HG02981 (cell line): ENCODE measurements around the gene ADISSP.

Source experiments
- ATAC-seq: cut with Tn5 transposase; IDR thresholded peaks from one replicate; pipeline ENCODE4 v1.9.1; 2021; ENCODE audit warnings: mild to moderate bottlenecking, moderate library complexity; ENCODE audit not compliant: unreplicated experiment

Gene ADISSP

GRCh38 chr20:3720626-3721025, 46.9 kb downstream of the ADISSP start:
- ATAC-seq = no peak

- ATAC-seq = no peak
Measured at GRCh38 chr20:3720068-3720467, 47.5 kb downstream of the ADISSP start.

DNA sequence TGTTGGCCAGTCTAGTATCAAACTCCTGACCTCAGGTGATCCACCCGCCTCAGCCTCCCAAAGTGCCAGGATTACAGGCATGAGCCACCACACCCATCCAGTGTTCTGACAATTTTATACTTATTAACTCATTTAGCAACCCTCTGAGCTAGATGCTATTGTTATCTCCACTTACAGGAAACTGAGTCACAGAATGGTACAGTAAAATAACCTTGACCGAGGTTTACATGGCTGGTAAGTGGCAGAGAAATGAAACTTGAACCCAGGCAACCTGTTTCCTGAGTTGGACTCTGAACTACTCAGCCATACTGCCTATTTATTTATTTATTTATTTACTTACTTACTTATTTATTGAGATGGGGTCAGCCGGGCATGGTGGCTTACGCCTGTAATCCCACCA, 48.5 kb downstream of the ADISSP start:
- no peak for ATAC-seq

GRCh38 chr20:3716195-3716834, 51.2 kb downstream of the ADISSP start:
- no peak for ATAC-seq

DNA sequence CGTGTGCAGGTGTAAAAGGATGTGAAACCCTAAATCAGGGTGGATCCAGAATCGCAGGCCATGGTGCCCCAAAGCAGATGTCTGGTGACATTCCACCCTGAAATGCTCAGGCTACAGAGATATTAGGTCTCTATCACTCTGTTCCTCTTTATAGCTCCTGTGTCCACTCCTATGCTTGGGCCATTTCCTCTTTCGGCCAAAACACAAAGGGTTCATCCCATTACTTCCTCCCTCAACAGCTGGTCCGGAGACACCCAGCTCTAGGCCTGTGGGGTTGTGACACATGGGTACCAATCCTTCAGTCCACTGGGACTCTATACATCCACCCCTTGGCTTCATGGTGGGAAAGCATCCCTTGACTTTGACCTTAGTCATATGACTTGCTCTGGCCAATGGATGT, 53.5 kb downstream of the ADISSP start:
- no peak for ATAC-seq

DNA sequence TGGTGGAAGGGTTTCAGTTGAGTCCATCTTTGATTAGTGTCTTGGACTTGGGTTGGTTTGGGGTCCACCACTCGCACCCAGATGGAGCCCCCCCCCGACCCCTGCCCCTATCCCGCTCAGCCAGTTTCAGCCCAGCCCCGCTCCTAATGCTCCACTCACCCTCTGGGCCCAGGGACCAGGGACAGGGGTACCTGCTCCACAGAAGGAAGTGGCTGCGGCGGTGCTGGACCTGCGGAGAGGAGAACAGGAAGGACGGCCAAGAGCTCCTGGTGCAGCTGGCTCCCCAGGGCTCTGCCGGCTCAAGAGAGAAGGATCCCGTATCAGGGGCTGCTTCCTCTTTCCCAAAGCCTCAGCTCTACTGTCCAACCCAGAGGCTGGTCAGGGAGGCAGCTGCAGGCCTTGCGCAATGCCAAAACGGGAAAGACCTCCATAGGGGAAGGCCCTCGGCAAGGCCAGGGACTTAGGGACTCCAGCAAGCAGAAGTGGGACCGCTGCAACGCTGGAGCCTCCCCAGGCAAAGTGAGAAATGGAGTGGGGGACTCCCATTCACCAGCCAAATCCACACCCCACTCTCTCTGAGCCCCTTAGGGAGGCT, 55.2 kb downstream of the ADISSP start, which contains the start of gene SIGLEC1:
Gene SIGLEC1, minus strand, starts transcription at position 322 of the 595 bp plus-strand sequence. CDS start 5,472 bp downstream, outside the sequence.
- ATAC-seq = no peak

- ATAC-seq = no peak
Measured at GRCh38 chr20:3711484-3711941, 56.0 kb downstream of the ADISSP start.

GRCh38 chr20:3710703-3711483, 56.7 kb downstream of the ADISSP start:
- ATAC-seq = no peak

DNA sequence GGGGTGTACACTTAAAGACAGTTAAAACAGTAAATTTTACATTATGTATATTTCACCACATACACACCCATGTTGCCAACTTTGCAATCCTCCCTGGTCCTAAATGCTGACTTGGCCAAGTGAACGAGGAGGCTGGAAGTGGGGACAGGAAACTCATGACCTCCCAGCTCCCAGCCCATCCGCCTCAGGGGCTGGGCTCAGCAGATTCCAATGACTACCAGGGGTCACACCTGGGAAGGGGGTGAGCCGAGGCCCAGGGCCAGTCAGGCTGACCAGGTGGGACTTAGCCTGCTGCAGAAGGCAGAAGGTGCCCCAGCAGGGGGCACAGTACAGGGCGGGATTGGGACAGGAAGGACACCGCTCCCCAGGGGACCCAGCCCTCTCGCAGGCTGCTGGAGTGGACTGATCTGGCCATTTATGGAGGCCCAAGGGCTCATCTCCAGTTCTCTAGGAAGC, 57.5 kb downstream of the ADISSP start:
- ATAC-seq = no peak

- ATAC-seq = no peak
Measured at GRCh38 chr20:3707508-3707899, 60.0 kb downstream of the ADISSP start.

GRCh38 chr20:3706774-3707507, 60.6 kb downstream of the ADISSP start:
- no peak for ATAC-seq

GRCh38 chr20:3705970-3706739, 61.4 kb downstream of the ADISSP start:
- no peak for ATAC-seq

DNA sequence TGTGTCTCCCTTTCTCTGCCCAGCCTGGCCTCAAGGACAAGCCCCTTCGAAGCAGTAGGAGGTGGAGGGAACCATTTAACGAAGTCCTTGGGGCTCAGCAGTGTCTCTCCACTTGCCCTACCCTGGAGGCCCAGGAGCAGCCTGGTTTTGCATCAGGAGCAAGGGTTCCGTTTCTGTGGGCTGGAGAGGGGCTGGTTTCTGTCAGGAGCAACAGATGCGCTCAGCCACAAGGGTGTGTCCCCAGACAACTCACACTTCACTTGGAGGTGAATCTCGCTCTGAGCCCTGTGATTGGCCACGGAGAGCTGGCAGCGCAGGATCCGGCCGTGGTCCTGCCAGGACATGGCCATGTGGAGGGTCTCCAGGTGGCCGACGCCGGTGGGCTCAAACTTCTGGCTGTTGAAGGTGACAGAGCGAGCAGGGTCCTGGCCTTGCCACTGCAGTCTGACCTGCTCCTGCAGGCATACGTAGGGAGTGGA, 62.0 kb downstream of the ADISSP start:
- no peak for ATAC-seq

GRCh38 chr20:3704087-3704486, 63.5 kb downstream of the ADISSP start:
- no peak for ATAC-seq
